Measurements from ENCODE around the gene KCNE1. TPM values are rescaled to one million over a fixed set of nuclear protein-coding genes. Genes with fewer than 3 reads are reported as not detected.
A peak's percentile ranks its signal among the peaks of the same experiment; 100 is the strongest.
"Not testable (repeated sequence)": the region's sequence is repeated elsewhere in the genome, so short reads cannot be mapped to it uniquely, and the experiment has no call there.

Gene KCNE1
- total RNA-seq: under 1 TPM; 0.11 TPM
- not detected for polyA plus RNA-seq

GRCh38 chr21:34511787-34512455, at the start of gene KCNE1:
Gene KCNE1 (minus strand): TSS chr21:34512210. CDS start chr21:34449634, 62,576 bp downstream.
- Mint-ChIP-seq H3K36me3 (peaks cover 0 to 4% (median 2%) of the 10 kb centered on the region in 3 donors), H3K4me3 (no peak within 1 kb of the TSS), H3K27me3 (peaks cover 2 to 7% of the 10 kb centered on the region in 2 donors), H3K27ac (no peak within 1 kb of the TSS), H3K4me1 (no peaks in the 10 kb centered on the region), H3K9me3 (no peaks in the 10 kb centered on the region)
- ChIA-PET CTCF (no interaction called here), POLR2A (no interaction called here)
- H3K4me3 ChIP-seq (ENCODE audit: low read length): no peak within 1 kb of the TSS
- H3K27me3 ChIP-seq (ENCODE audit: insufficient read depth, low read length, poor library complexity, severe bottlenecking): no peaks in the 10 kb centered on the region
- H3K27ac ChIP-seq (ENCODE audit: low read depth, low read length): no peak within 1 kb of the TSS
- H3K9me3 ChIP-seq (ENCODE audit: low read length): no peaks in the 10 kb centered on the region
- no peaks in the 10 kb centered on the region for H3K4me1 ChIP-seq (ENCODE audit: insufficient read depth, low read length)
- DNase-seq: no peak
- H3K36me3 ChIP-seq (ENCODE audit: insufficient read depth, low read length): no peaks in the 10 kb centered on the region

- Mint-ChIP-seq H3K27me3 (peaks cover 0 to 1% of the 10 kb centered on the region in 2 donors), H3K4me3 (no peak overlapping the region), H3K36me3 (peaks cover 1 to 23% (median 1%) of the 10 kb centered on the region in 3 donors), H3K27ac (no peak overlapping the region), H3K4me1 (peaks cover 0 to 5% (median 0%) of the 10 kb centered on the region in 3 donors), H3K9me3 (no peaks in the 10 kb centered on the region)
- DNase-seq: no peak
- Histone ChIP-seq H3K9me3 (ENCODE audit: low read length) (no peaks in the 10 kb centered on the region), H3K27ac (ENCODE audit: low read depth, low read length) (no peak overlapping the region), H3K27me3 (ENCODE audit: insufficient read depth, low read length, poor library complexity, severe bottlenecking) (no peaks in the 10 kb centered on the region), H3K4me3 (ENCODE audit: low read length) (no peak overlapping the region), H3K4me1 (ENCODE audit: insufficient read depth, low read length) (no peaks in the 10 kb centered on the region), H3K36me3 (ENCODE audit: insufficient read depth, low read length) (no peaks in the 10 kb centered on the region)
- ChIA-PET CTCF (no interaction called here), POLR2A (no interaction called here)
Observed at GRCh38 chr21:34561806-34562205, 49.8 kb upstream of the KCNE1 start.

- no peak overlapping the region for H3K4me3 Mint-ChIP-seq
- Histone ChIP-seq H3K27ac (ENCODE audit: low read depth, low read length) (no peak overlapping the region), H3K4me3 (ENCODE audit: low read length) (no peak overlapping the region), H3K4me1 (ENCODE audit: insufficient read depth, low read length) (no peaks in the 10 kb centered on the region), H3K36me3 (ENCODE audit: insufficient read depth, low read length) (no peaks in the 10 kb centered on the region), H3K27me3 (ENCODE audit: insufficient read depth, low read length, poor library complexity, severe bottlenecking) (no peaks in the 10 kb centered on the region), H3K9me3 (ENCODE audit: low read length) (no peaks in the 10 kb centered on the region)
- peaks cover 0 to 1% of the 10 kb centered on the region in 2 donors for H3K27me3 Mint-ChIP-seq
- peaks cover 0 to 5% (median 0%) of the 10 kb centered on the region in 3 donors for H3K4me1 Mint-ChIP-seq
- POLR2A ChIA-PET: no interaction called here
- CTCF ChIA-PET: no interaction called here
- no peak overlapping the region for H3K27ac Mint-ChIP-seq
- peaks cover 0 to 19% (median 1%) of the 10 kb centered on the region in 3 donors for H3K36me3 Mint-ChIP-seq
- DNase-seq: no peak
- no peaks in the 10 kb centered on the region for H3K9me3 Mint-ChIP-seq
Observed at GRCh38 chr21:34560609-34561008, 48.6 kb upstream of the KCNE1 start.

GRCh38 chr21:34560021-34560420, 48.0 kb upstream of the KCNE1 start:
- Mint-ChIP-seq H3K9me3 (peaks cover 0 to 2% (median 0%) of the 10 kb centered on the region in 5 donors), H3K4me3 (no peak overlapping the region), H3K36me3 (peaks cover 0 to 18% (median 1%) of the 10 kb centered on the region in 3 donors), H3K27me3 (peaks cover 0 to 1% of the 10 kb centered on the region in 2 donors), H3K27ac (no peak overlapping the region), H3K4me1 (peaks cover 0 to 5% (median 0%) of the 10 kb centered on the region in 3 donors)
- POLR2A ChIA-PET: no interaction called here
- CTCF ChIA-PET: no interaction called here
- Histone ChIP-seq H3K9me3 (ENCODE audit: low read length) (no peaks in the 10 kb centered on the region), H3K36me3 (ENCODE audit: insufficient read depth, low read length) (no peaks in the 10 kb centered on the region), H3K27me3 (ENCODE audit: insufficient read depth, low read length, poor library complexity, severe bottlenecking) (no peaks in the 10 kb centered on the region), H3K4me3 (ENCODE audit: low read length) (no peak overlapping the region), H3K4me1 (ENCODE audit: insufficient read depth, low read length) (no peaks in the 10 kb centered on the region), H3K27ac (ENCODE audit: low read depth, low read length) (no peak overlapping the region)
- DNase-seq: no peak

- Mint-ChIP-seq H3K36me3 (peaks cover 0 to 27% (median 1%) of the 10 kb centered on the region in 3 donors), H3K27ac (no peak overlapping the region), H3K4me3 (no peak overlapping the region), H3K27me3 (peaks cover 0 to 1% of the 10 kb centered on the region in 2 donors), H3K9me3 (peaks cover 0 to 10% (median 4%) of the 10 kb centered on the region in 5 donors), H3K4me1 (peaks cover 0 to 2% (median 0%) of the 10 kb centered on the region in 3 donors)
- no peak for DNase-seq
- H3K4me1 ChIP-seq (ENCODE audit: insufficient read depth, low read length): no peaks in the 10 kb centered on the region
- no peaks in the 10 kb centered on the region for H3K9me3 ChIP-seq (ENCODE audit: low read length)
- H3K36me3 ChIP-seq (ENCODE audit: insufficient read depth, low read length): no peaks in the 10 kb centered on the region
- H3K27ac ChIP-seq (ENCODE audit: low read depth, low read length): no peak overlapping the region
- H3K27me3 ChIP-seq (ENCODE audit: insufficient read depth, low read length, poor library complexity, severe bottlenecking): no peaks in the 10 kb centered on the region
- CTCF ChIA-PET: no interaction called here
- POLR2A ChIA-PET: no interaction called here
- H3K4me3 ChIP-seq (ENCODE audit: low read length): no peak overlapping the region
Observed at GRCh38 chr21:34559089-34559631, 47.1 kb upstream of the KCNE1 start.

GRCh38 chr21:34558166-34558565, 46.2 kb upstream of the KCNE1 start:
- Mint-ChIP-seq H3K27me3 (no peaks in the 10 kb centered on the region), H3K9me3 (peaks cover 0 to 11% (median 4%) of the 10 kb centered on the region in 5 donors), H3K36me3 (peaks cover 0 to 28% (median 1%) of the 10 kb centered on the region in 3 donors), H3K4me1 (no peaks in the 10 kb centered on the region), H3K27ac (no peak overlapping the region), H3K4me3 (no peak overlapping the region)
- no peaks in the 10 kb centered on the region for H3K27me3 ChIP-seq (ENCODE audit: insufficient read depth, low read length, poor library complexity, severe bottlenecking)
- no peak overlapping the region for H3K4me3 ChIP-seq (ENCODE audit: low read length)
- POLR2A ChIA-PET: no interaction called here
- no peaks in the 10 kb centered on the region for H3K4me1 ChIP-seq (ENCODE audit: insufficient read depth, low read length)
- CTCF ChIA-PET: no interaction called here
- H3K36me3 ChIP-seq (ENCODE audit: insufficient read depth, low read length): no peaks in the 10 kb centered on the region
- H3K27ac ChIP-seq (ENCODE audit: low read depth, low read length): no peak overlapping the region
- no peak for DNase-seq
- H3K9me3 ChIP-seq (ENCODE audit: low read length): no peaks in the 10 kb centered on the region

- no peaks in the 10 kb centered on the region for H3K36me3 ChIP-seq (ENCODE audit: insufficient read depth, low read length)
- DNase-seq: no peak
- POLR2A ChIA-PET: no interaction called here
- no peak overlapping the region for H3K27ac ChIP-seq (ENCODE audit: low read depth, low read length)
- peaks cover 0 to 11% (median 4%) of the 10 kb centered on the region in 5 donors for H3K9me3 Mint-ChIP-seq
- peaks cover 0 to 20% (median 0%) of the 10 kb centered on the region in 3 donors for H3K36me3 Mint-ChIP-seq
- H3K4me3 Mint-ChIP-seq: no peak overlapping the region
- H3K27me3 Mint-ChIP-seq: no peaks in the 10 kb centered on the region
- H3K9me3 ChIP-seq (ENCODE audit: low read length): no peaks in the 10 kb centered on the region
- peak overlapping the region in 1 of 8 donors; percentile 54 for H3K27ac Mint-ChIP-seq
- no peaks in the 10 kb centered on the region for H3K4me1 Mint-ChIP-seq
- no peaks in the 10 kb centered on the region for H3K27me3 ChIP-seq (ENCODE audit: insufficient read depth, low read length, poor library complexity, severe bottlenecking)
- H3K4me3 ChIP-seq (ENCODE audit: low read length): no peak overlapping the region
- CTCF ChIA-PET: no interaction called here
- no peaks in the 10 kb centered on the region for H3K4me1 ChIP-seq (ENCODE audit: insufficient read depth, low read length)
Observed at GRCh38 chr21:34557261-34557660, 45.3 kb upstream of the KCNE1 start.

- POLR2A ChIA-PET; H3K4me1 ChIP-seq (ENCODE audit: insufficient read depth, low read length); H3K4me3 ChIP-seq (ENCODE audit: low read length); DNase-seq; H3K27me3 Mint-ChIP-seq; CTCF ChIA-PET; H3K36me3 ChIP-seq (ENCODE audit: insufficient read depth, low read length); H3K27ac ChIP-seq (ENCODE audit: low read depth, low read length); H3K9me3 ChIP-seq (ENCODE audit: low read length); H3K4me1 Mint-ChIP-seq; H3K4me3 Mint-ChIP-seq; H3K27me3 ChIP-seq (ENCODE audit: insufficient read depth, low read length, poor library complexity, severe bottlenecking): not testable (repeated sequence)
- peak overlapping the region in 1 of 8 donors; percentile 69 for H3K27ac Mint-ChIP-seq
- H3K9me3 Mint-ChIP-seq: peaks cover 0 to 11% (median 4%) of the 10 kb centered on the region in 5 donors
- H3K36me3 Mint-ChIP-seq: peaks cover 0 to 26% (median 0%) of the 10 kb centered on the region in 3 donors
Observed at GRCh38 chr21:34554670-34555069, 42.7 kb upstream of the KCNE1 start.

All from CD8-positive, alpha-beta memory T cell (primary cell).